GM21367 (cell line): Measurements from ENCODE around the gene PHETA1.

Source experiments
- ATAC-seq: cut with Tn5 transposase; IDR thresholded peaks from one replicate; pipeline ENCODE4 v1.9.1; 2021; ENCODE audit not compliant: unreplicated experiment

Gene PHETA1

DNA sequence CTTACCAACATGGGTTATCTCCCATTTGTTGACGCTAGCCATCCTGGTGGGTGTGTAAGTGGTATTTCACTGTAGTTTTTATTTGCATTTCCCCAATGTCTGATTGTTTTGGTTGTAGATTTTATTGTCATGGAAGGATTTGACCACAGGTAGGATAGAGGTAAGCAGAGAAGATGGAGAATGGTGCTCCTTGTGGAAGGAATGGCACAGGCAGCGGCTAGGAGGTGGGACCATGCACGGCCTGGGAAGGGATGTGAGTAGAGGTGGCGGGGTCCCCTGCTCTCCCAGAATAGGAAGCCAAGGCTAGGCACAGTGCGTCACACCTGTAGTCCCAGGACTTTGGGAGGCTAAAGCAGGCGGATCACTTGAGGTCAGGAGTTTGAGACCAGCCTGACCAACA, 41.4 kb downstream of the PHETA1 start:
- ATAC-seq, result no peak

- no peak for ATAC-seq
These were observed 46.3 kb downstream of the PHETA1 start for GRCh38 chr12:111322336-111323250.

DNA sequence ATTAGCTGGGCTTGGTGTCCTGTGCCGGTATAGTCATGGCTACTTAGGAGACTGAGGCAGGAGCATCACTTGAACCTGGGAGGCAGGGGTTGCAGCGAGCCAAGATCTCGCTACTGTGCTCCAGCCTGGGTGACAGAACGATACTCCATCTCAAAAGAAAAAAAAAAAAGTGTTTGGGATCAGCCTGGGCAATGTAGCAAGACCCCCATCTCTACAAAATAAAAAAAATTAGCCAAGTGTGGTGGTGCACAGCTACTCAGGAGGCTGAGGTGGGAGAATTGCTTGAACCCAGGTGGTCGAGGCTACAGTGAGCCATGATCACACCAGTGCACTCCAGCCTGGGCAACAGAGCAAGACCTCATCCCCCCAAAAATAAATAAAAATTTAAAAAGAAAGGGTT, 47.6 kb downstream of the PHETA1 start:
- no peak for ATAC-seq

GRCh38 chr12:111320258-111321050, 48.4 kb downstream of the PHETA1 start:
- no peak for ATAC-seq

DNA sequence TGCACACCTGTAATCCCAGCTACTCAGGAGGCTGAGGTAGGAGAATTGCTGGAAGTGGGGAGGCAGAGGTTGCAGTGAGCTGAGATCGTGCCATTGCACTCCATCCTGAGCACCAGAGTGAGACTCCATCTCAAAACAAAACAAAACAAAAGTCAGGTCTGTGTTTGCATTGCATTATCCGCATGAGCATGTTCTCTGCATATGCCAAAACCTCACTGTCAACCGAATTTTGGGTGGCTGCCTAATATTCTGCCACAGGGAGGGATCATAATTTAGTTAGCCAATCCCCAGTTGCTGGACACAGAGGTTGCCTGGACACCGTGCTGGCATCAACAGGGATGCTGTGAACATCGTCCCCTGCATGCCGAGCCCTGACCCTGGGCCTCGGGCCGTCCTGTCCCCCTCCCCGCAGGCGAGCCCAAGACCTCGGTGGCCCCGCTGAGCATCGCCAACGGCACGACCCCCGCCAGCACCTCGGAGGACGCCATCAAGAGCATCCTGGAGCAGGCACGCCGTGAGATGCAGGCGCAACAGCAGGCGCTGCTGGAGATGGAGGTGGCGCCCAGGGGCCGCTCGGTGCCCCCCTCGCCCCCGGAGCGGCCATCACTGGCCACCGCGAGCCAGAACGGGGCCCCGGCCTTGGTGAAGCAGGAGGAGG, 49.2 kb downstream of the PHETA1 start:
- no peak for ATAC-seq

DNA sequence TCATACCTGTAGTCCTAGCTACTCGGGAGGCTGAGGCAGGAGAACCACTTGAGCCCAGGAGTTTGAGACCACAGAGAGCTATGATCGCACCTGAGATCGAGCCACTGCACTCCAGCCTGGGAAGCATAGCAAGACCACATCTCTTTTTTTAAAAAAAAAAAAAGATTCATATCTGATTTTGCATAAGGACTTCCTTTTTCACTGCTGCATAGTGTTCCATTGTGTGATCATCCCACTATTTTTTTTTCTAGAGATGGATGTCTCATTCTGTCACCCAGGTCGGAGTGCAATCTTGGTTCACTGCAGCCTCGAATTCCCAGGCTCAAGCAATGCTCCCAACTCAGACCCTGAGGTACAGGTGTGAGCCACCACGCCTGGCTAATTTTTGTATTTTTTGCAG, 50.4 kb downstream of the PHETA1 start:
- ATAC-seq, result no peak

- ATAC-seq, result no peak
These were observed 52.2 kb downstream of the PHETA1 start for GRCh38 chr12:111316671-111317070.

GRCh38 chr12:111314953-111315539, 53.8 kb downstream of the PHETA1 start:
- no peak for ATAC-seq

DNA sequence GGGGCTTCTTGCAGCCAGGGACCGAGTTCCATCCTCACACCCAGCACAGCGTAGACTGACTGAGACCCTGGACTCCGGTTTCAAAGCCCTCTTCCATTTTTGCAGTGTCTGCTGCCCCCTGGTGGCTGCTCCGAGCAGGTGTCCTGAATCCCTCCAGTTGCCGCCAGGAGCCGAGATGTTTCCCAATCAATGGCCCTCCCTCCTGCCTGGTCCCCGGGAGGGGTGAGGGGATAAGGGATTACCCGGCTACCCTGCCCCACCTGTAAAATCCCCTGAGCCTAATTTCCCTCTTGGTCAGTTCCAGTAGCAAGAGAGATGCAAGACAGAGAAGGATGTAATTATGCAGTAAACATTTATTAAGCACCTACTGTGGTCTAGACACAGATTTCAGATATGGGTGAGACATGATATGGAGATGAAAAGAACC, 55.0 kb downstream of the PHETA1 start:
- no peak for ATAC-seq

DNA sequence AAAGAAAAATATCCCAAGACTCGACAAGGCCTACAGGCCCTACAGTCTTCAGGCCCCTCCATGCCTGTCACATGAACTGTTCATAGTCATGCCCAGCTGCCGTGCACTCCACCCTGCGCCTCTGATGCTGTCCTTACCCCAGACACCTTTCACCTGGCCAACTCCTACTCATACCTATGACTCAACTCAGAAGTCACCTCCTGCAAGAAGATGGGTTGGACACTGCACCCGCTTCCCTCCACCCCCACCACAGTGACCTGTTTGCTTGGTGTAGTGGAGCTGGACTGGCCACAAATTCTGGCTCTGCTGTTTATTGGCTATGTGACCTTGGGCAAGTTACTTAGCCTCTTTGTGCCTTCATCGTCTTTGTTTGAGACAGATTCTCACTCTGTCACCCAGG, 56.2 kb downstream of the PHETA1 start:
- ATAC-seq, result no peak

- ATAC-seq, result no peak
These were observed 56.9 kb downstream of the PHETA1 start for GRCh38 chr12:111312016-111312415.

- no peak for ATAC-seq
These were observed 57.9 kb downstream of the PHETA1 start for GRCh38 chr12:111311011-111311410.
